HEK293 (cell line): ENCODE data around the gene RPS17.

Experiments
- EGR2 ChIP-seq: fragments of 450-650 bp; formaldehyde crosslinking; IDR thresholded peaks from 2 replicates; pipeline ENCODE4 v1.5.1; 2016; ENCODE audit warnings: low read depth, missing biosample characterization, missing genetic modification characterization
- KLF9 ChIP-seq: fragments of 450-650 bp; formaldehyde crosslinking; IDR thresholded peaks from 2 replicates; pipeline ENCODE4 v1.5.1; 2016; ENCODE audit warnings: missing biosample characterization, missing genetic modification characterization, low read depth
- PRDM1 ChIP-seq: fragments of 450-650 bp; formaldehyde crosslinking; IDR thresholded peaks from 2 replicates; pipeline ENCODE4; 2016; ENCODE audit warnings: missing biosample characterization, missing genetic modification characterization
- ZFP37 ChIP-seq: fragments of 450-650 bp; formaldehyde crosslinking; IDR thresholded peaks from 2 replicates; pipeline ENCODE4 v1.5.1; 2016; ENCODE audit warnings: missing biosample characterization, missing genetic modification characterization
- ZIC2 ChIP-seq: fragments of 450-650 bp; formaldehyde crosslinking; IDR thresholded peaks from 2 replicates; pipeline ENCODE4 v1.5.1; 2016; ENCODE audit warnings: missing biosample characterization, missing genetic modification characterization
- ZNF10 ChIP-seq: fragments of 450-650 bp; formaldehyde crosslinking; IDR thresholded peaks from 2 replicates; pipeline ENCODE4 v1.5.1; 2017; ENCODE audit warnings: missing biosample characterization, missing genetic modification characterization
- ZNF202 ChIP-seq: fragments of 450-650 bp; formaldehyde crosslinking; IDR thresholded peaks from 2 replicates; pipeline ENCODE4 v1.5.1; 2016; ENCODE audit warnings: missing biosample characterization, missing genetic modification characterization, borderline replicate concordance
- ZNF24 ChIP-seq: fragments of 450-650 bp; formaldehyde crosslinking; IDR thresholded peaks from 2 replicates; pipeline ENCODE4 v1.5.1; 2016; ENCODE audit warnings: missing biosample characterization, missing genetic modification characterization
- ZNF266 ChIP-seq: fragments of 450-650 bp; formaldehyde crosslinking; IDR thresholded peaks from 2 replicates; pipeline ENCODE4 v1.5.1; 2016; ENCODE audit warnings: missing biosample characterization, missing genetic modification characterization, low read depth
- ZNF302 ChIP-seq: fragments of 450-650 bp; formaldehyde crosslinking; IDR thresholded peaks from 2 replicates; pipeline ENCODE4 v1.5.1; 2016; ENCODE audit warnings: missing biosample characterization, missing genetic modification characterization, low read depth
- ZNF549 ChIP-seq: fragments of 450-650 bp; IDR thresholded peaks from 2 replicates; pipeline ENCODE4 v1.5.1; 2018; ENCODE audit warnings: missing biosample characterization, missing genetic modification characterization, mild to moderate bottlenecking, inconsistent platforms, moderate library complexity
- ZNF610 ChIP-seq: fragments of 450-650 bp; formaldehyde crosslinking; IDR thresholded peaks from 2 replicates; pipeline ENCODE4 v1.5.1; 2016; ENCODE audit warnings: missing biosample characterization, missing genetic modification characterization, borderline replicate concordance
- ZNF658 ChIP-seq: fragments of 450-650 bp; formaldehyde crosslinking; IDR thresholded peaks from 2 replicates; pipeline ENCODE4; 2016; ENCODE audit warnings: missing biosample characterization, missing genetic modification characterization
- ZNF76 ChIP-seq: fragments of 450-650 bp; formaldehyde crosslinking; IDR thresholded peaks from 2 replicates; pipeline ENCODE4; 2016; ENCODE audit warnings: low read depth, missing biosample characterization, missing genetic modification characterization, borderline replicate concordance
- ZNF776 ChIP-seq: fragments of 450-650 bp; formaldehyde crosslinking; IDR thresholded peaks from 2 replicates; pipeline ENCODE4 v1.5.0; 2017; ENCODE audit warnings: missing biosample characterization, missing genetic modification characterization, borderline replicate concordance
- ZNF777 ChIP-seq: fragments of 450-650 bp; formaldehyde crosslinking; IDR thresholded peaks from 2 replicates; pipeline ENCODE4 v1.5.1; 2017; ENCODE audit warnings: missing biosample characterization, missing genetic modification characterization, borderline replicate concordance
- ZSCAN16 ChIP-seq: fragments of 450-650 bp; formaldehyde crosslinking; IDR thresholded peaks from 2 replicates; pipeline ENCODE4 v1.5.1; 2016; ENCODE audit warnings: missing biosample characterization, missing genetic modification characterization
- TF ChIP-seq, protein P1 (sequence below): fragments of 450-650 bp; formaldehyde crosslinking; IDR thresholded peaks from 2 replicates; pipeline ENCODE4 v1.5.1; 2016; ENCODE audit warnings: missing biosample characterization, missing genetic modification characterization
- TF ChIP-seq, protein P2 (sequence below): fragments of 450-650 bp; formaldehyde crosslinking; IDR thresholded peaks from 2 replicates; pipeline ENCODE4 v1.5.1; 2016; ENCODE audit warnings: missing biosample characterization, missing genetic modification characterization, borderline replicate concordance
- TF ChIP-seq, protein P3 (sequence below): fragments of 450-650 bp; formaldehyde crosslinking; IDR thresholded peaks from 2 replicates; pipeline ENCODE4 v1.5.1; 2016; ENCODE audit warnings: missing biosample characterization, missing genetic modification characterization
- TF ChIP-seq, protein P4 (sequence below): fragments of 450-650 bp; formaldehyde crosslinking; IDR thresholded peaks from 2 replicates; pipeline ENCODE4 v1.5.1; 2016; ENCODE audit warnings: missing biosample characterization, missing genetic modification characterization, low read depth
- TF ChIP-seq, protein P5 (sequence below): sonication (generic); formaldehyde crosslinking; IDR thresholded peaks from 2 replicates; pipeline ENCODE4 v1.8.1; 2022; ENCODE audit warnings: mild to moderate bottlenecking, moderate library complexity, missing genetic modification reagents
- TF ChIP-seq, protein P6 (sequence below): fragments of 450-650 bp; formaldehyde crosslinking; IDR thresholded peaks from 2 replicates; pipeline ENCODE4 v1.5.1; 2016; ENCODE audit warnings: missing biosample characterization, missing genetic modification characterization
- TF ChIP-seq, protein P7 (sequence below): fragments of 450-650 bp; formaldehyde crosslinking; IDR thresholded peaks from 2 replicates; pipeline ENCODE4 v1.5.1; 2016; ENCODE audit warnings: missing biosample characterization, missing genetic modification characterization, borderline replicate concordance

RPS17 gene

DNA sequence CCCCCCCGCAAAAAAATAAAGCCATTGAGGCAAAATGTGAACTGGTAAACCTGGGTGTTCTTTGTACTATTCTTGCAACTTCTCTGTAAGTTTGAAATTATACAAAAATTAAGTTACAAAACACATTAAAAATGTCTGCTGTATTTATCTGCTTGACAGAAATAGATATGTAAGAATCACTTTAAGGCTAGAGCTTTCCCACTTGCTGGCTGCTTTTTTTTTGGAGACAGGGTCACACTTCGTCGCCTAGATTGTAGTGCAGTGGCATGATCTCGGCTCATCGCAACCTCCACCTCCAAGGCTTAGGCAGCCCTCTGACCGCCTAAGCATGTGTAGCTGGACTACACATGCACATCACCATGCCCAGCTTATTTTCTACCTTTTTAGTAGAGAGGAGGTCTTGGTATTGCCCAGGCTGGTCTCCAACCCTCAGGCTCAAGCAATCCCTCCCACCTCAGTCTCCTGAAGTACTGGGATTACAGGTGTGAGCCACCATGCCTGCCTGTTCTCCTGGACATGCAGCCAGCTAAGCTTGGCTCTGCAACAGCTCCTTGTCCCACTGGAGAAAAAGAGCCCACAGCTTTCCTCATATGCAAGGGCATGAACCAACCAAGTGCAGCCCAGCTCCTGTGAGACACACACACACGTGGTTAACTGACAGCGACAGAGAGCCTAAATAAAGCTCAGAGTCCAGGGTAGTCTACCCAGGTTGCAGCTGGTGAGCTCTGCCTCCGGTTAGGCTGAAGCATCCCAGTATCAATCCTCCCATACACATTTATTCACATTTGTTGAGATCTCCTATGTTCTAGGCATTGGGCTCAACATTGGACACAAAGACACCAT is 4.5 kb downstream of the RPS17 start (continued):
- no peak for TF ChIP-seq EGR2
- TF ChIP-seq, protein P1, sequence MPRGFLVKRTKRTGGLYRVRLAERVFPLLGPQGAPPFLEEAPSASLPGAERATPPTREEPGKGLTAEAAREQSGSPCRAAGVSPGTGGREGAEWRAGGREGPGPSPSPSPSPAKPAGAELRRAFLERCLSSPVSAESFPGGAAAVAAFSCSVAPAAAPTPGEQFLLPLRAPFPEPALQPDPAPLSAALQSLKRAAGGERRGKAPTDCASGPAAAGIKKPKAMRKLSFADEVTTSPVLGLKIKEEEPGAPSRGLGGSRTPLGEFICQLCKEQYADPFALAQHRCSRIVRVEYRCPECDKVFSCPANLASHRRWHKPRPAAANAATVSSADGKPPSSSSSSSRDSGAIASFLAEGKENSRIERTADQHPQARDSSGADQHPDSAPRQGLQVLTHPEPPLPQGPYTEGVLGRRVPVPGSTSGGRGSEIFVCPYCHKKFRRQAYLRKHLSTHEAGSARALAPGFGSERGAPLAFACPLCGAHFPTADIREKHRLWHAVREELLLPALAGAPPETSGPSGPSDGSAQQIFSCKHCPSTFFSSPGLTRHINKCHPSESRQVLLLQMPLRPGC (tag by site-specific recombination) = no peak
- TF ChIP-seq ZNF777 (tag by site-specific recombination) = no peak
- TF ChIP-seq ZSCAN16 (tag by site-specific recombination) = no peak
- TF ChIP-seq, protein P2, sequence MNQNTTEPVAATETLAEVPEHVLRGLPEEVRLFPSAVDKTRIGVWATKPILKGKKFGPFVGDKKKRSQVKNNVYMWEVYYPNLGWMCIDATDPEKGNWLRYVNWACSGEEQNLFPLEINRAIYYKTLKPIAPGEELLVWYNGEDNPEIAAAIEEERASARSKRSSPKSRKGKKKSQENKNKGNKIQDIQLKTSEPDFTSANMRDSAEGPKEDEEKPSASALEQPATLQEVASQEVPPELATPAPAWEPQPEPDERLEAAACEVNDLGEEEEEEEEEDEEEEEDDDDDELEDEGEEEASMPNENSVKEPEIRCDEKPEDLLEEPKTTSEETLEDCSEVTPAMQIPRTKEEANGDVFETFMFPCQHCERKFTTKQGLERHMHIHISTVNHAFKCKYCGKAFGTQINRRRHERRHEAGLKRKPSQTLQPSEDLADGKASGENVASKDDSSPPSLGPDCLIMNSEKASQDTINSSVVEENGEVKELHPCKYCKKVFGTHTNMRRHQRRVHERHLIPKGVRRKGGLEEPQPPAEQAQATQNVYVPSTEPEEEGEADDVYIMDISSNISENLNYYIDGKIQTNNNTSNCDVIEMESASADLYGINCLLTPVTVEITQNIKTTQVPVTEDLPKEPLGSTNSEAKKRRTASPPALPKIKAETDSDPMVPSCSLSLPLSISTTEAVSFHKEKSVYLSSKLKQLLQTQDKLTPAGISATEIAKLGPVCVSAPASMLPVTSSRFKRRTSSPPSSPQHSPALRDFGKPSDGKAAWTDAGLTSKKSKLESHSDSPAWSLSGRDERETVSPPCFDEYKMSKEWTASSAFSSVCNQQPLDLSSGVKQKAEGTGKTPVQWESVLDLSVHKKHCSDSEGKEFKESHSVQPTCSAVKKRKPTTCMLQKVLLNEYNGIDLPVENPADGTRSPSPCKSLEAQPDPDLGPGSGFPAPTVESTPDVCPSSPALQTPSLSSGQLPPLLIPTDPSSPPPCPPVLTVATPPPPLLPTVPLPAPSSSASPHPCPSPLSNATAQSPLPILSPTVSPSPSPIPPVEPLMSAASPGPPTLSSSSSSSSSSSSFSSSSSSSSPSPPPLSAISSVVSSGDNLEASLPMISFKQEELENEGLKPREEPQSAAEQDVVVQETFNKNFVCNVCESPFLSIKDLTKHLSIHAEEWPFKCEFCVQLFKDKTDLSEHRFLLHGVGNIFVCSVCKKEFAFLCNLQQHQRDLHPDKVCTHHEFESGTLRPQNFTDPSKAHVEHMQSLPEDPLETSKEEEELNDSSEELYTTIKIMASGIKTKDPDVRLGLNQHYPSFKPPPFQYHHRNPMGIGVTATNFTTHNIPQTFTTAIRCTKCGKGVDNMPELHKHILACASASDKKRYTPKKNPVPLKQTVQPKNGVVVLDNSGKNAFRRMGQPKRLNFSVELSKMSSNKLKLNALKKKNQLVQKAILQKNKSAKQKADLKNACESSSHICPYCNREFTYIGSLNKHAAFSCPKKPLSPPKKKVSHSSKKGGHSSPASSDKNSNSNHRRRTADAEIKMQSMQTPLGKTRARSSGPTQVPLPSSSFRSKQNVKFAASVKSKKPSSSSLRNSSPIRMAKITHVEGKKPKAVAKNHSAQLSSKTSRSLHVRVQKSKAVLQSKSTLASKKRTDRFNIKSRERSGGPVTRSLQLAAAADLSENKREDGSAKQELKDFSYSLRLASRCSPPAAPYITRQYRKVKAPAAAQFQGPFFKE (tag by site-specific recombination) = no peak
- TF ChIP-seq ZNF610 (tag by site-specific recombination) = no peak
- no peak for TF ChIP-seq ZNF266
- peak; percentile 60; the same call in 1 of the 2 replicates for TF ChIP-seq ZFP37 (tag by site-specific recombination)
- no peak for TF ChIP-seq ZNF658 (tag by site-specific recombination)
- no peak for TF ChIP-seq KLF9 (tag by site-specific recombination)
- TF ChIP-seq, protein P3, sequence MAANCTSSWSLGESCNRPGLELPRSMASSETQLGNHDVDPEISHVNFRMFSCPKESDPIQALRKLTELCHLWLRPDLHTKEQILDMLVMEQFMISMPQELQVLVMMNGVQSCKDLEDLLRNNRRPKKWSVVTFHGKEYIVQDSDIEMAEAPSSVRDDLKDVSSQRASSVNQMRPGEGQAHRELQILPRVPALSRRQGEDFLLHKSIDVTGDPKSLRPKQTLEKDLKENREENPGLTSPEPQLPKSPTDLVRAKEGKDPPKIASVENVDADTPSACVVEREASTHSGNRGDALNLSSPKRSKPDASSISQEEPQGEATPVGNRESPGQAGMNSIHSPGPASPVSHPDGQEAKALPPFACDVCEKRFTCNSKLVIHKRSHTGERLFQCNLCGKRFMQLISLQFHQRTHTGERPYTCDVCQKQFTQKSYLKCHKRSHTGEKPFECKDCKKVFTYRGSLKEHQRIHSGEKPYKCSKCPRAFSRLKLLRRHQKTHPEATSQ = no peak
- TF ChIP-seq ZNF202 (tag by site-specific recombination) = no peak
- no peak for TF ChIP-seq ZNF24
- TF ChIP-seq, protein P4, sequence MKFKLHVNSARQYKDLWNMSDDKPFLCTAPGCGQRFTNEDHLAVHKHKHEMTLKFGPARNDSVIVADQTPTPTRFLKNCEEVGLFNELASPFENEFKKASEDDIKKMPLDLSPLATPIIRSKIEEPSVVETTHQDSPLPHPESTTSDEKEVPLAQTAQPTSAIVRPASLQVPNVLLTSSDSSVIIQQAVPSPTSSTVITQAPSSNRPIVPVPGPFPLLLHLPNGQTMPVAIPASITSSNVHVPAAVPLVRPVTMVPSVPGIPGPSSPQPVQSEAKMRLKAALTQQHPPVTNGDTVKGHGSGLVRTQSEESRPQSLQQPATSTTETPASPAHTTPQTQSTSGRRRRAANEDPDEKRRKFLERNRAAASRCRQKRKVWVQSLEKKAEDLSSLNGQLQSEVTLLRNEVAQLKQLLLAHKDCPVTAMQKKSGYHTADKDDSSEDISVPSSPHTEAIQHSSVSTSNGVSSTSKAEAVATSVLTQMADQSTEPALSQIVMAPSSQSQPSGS (tag by site-specific recombination) = no peak
- TF ChIP-seq, protein P5, sequence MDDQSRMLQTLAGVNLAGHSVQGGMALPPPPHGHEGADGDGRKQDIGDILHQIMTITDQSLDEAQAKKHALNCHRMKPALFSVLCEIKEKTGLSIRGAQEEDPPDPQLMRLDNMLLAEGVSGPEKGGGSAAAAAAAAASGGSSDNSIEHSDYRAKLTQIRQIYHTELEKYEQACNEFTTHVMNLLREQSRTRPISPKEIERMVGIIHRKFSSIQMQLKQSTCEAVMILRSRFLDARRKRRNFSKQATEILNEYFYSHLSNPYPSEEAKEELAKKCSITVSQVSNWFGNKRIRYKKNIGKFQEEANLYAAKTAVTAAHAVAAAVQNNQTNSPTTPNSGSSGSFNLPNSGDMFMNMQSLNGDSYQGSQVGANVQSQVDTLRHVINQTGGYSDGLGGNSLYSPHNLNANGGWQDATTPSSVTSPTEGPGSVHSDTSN (CRISPR knock-in tag) = no peak
- TF ChIP-seq, protein P6, sequence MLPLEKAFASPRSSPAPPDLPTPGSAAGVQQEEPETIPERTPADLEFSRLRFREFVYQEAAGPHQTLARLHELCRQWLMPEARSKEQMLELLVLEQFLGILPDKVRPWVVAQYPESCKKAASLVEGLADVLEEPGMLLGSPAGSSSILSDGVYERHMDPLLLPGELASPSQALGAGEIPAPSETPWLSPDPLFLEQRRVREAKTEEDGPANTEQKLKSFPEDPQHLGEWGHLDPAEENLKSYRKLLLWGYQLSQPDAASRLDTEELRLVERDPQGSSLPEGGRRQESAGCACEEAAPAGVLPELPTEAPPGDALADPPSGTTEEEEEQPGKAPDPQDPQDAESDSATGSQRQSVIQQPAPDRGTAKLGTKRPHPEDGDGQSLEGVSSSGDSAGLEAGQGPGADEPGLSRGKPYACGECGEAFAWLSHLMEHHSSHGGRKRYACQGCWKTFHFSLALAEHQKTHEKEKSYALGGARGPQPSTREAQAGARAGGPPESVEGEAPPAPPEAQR = no peak
- TF ChIP-seq PRDM1 (tag by site-specific recombination) = no peak
- no peak for TF ChIP-seq ZNF76 (tag by site-specific recombination)
- TF ChIP-seq ZNF302 = no peak
- TF ChIP-seq ZIC2 (tag by site-specific recombination) = no peak
- TF ChIP-seq, protein P7, sequence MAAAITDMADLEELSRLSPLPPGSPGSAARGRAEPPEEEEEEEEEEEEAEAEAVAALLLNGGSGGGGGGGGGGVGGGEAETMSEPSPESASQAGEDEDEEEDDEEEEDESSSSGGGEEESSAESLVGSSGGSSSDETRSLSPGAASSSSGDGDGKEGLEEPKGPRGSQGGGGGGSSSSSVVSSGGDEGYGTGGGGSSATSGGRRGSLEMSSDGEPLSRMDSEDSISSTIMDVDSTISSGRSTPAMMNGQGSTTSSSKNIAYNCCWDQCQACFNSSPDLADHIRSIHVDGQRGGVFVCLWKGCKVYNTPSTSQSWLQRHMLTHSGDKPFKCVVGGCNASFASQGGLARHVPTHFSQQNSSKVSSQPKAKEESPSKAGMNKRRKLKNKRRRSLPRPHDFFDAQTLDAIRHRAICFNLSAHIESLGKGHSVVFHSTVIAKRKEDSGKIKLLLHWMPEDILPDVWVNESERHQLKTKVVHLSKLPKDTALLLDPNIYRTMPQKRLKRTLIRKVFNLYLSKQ (tag by site-specific recombination) = no peak
- TF ChIP-seq ZNF549 (tag by site-specific recombination) = no peak
- TF ChIP-seq ZNF10 (tag by site-specific recombination) = no peak
- no peak for TF ChIP-seq ZNF776 (tag by site-specific recombination)
